ENCODE data around the gene ADIPOR2.

DNA sequence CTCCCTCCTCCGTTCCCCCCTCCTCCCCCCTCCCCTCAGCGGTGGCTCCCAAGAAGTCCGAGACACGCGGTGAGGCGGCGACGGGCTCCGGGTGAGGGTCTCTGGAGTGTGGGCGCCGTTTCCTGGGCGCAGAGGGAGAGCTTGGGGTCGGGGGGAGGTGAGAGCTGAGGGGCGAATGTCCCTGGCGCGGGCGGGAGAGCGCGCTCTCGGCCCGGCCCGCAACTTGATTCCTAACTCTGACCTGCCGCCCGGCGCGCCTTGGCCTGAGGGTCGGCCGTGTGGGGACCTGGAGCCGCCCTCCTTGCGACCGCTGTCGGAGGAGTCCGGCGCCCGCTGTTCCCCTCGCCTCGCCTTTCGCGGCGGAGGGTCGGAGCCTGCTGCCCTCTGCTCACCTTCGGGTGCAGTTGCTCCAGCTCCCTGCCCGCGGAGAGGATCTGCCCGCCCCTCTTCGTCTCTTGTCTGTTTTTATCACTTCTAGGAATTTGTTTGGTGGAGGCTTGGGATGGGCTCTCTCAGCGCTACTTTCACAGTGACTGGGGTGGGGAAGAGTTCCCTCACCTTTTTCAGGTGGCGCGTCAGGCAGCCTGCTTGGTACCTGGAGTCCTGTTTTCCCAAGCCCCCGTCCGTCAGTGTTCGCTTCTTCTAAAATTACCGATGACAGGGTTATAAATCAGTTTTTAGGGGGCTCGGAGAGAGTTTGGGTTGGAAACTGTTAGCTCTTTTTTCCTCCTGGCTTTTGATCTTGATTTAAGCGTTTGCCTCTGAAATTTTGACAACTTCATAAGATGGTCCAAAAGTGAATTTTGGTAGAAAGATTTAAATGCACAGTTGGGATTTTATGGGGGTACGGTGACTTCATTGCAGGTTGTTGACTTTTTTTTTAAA is 495 bp downstream of the ADIPOR2 start:
- TF ChIP-seq CTCF (IDR thresholded peaks at IDR 0.05) (no peak), EZH2 (IDR thresholded peaks at IDR 0.05) (no peak), EZH2phosphoT487 (IDR thresholded peaks at IDR 0.05) (no peak)

Data from neural progenitor cell (in vitro differentiated cells).